Neural progenitor cell (in vitro differentiated cells): ENCODE data around the gene HCCS.

ENCODE experiments used
- CTCF ChIP-seq: fragments of 200-600 bp; sonication (generic); IDR thresholded peaks from 2 replicates; pipeline ENCODE4 v1.5.1; 2017; ENCODE audit warnings: antibody characterized with exemption, mild to moderate bottlenecking
- EZH2 ChIP-seq: fragments of 200-600 bp; sonication (generic); IDR thresholded peaks from 2 replicates; pipeline ENCODE4 v1.6.1; 2017; ENCODE audit warnings: antibody characterized with exemption, mild to moderate bottlenecking, moderate library complexity

DNA sequence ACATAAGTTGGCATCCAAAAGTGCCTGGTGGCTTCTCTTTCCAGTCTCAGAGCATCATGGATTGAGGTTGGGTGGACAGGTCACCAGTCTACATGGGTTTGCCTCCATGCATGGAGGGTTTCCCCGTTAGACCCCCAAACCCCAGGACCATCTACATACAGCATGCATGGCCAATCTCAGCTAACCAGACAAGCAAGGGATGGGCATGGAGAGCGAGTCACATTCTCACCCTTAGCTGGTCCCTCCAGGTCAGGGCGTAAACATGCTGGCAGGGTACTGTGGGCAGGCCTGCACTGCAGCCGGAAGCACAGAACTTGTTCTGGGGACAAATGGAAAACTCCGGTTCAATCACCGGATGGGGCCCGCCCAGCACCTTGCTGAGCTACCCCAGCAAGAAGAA lies 37.3 kb downstream of the HCCS start:
- no peak for TF ChIP-seq CTCF
- no peak for TF ChIP-seq EZH2
